K562 (cell line): ENCODE results near the gene VENTX. TPM values are rescaled to one million over a fixed set of nuclear protein-coding genes. Genes with fewer than 3 reads are reported as not detected.

Experiments
- ATAC-seq: fragments of 200-7000 bp; cut with Tn5 transposase; 3 replicates; pipeline ENCODE4 v1.9.1; 2020; ENCODE audit warnings: moderate library complexity
- BruUV-seq: library from RNA; stranded (reverse); fragments of 400-500 nt; replicated peaks from 2 replicates; lab custom pipeline; 2021; lab: Mats Ljungman, UMichigan
- CTCF ChIA-PET: fragments of 300-600 bp; formaldehyde crosslinking; extraction: SDS; loops from one replicate; lab custom pipeline; 2021; ENCODE audit warnings: low intra/inter-chr PET ratio; lab: Yijun Ruan, JAX
- POLR2A ChIA-PET: fragments of 300-600, 350-650 bp; sonication (Branson Sonifier 250); formaldehyde crosslinking; extraction: SDS; loops from one replicate; lab custom pipeline; 2021; ENCODE audit warnings: antibody characterized with exemption, inconsistent platforms; lab: Yijun Ruan, JAX
- DNase-seq, 4 experiments: peaks; one replicate each; pipeline versions ENCODE4 v3.0.0 to v3.0.0-alpha.2; 2011 to 2018; ENCODE audit warnings: low spot score in 3 of 4, mixed read lengths in 3 of 4; ENCODE audit errors: extremely low read depth in 1 of 4
- FAIRE-seq: peaks from 2 replicates; lab custom pipeline; 2011; peaks lifted over from hg19 to GRCh38; lab: Jason Lieb, UNC
- H2AFZ ChIP-seq: 2 replicates; pipeline ENCODE4 v1.6.0; 2011; ENCODE audit warnings: low read depth, low read length, control low read depth, inconsistent platforms
- H3K27ac ChIP-seq: fragments of 200-600 bp; 3 replicates; pipeline ENCODE4 v1.8.0; 2011; ENCODE audit warnings: low read depth, mild to moderate bottlenecking, control low read depth, inconsistent platforms, low read length, moderate library complexity, mixed read lengths; ENCODE audit errors: extremely low read depth
- H3K27me3 ChIP-seq, 2 experiments: fragments of 300-600 bp in 1 of 2; 2 replicates in 1 of 2; 3 replicates in 1 of 2; pipeline versions ENCODE4 v1.6.0 to v1.8.0; 2011; ENCODE audit warnings: inconsistent platforms in 2 of 2, low read length in 2 of 2, mild to moderate bottlenecking in 1 of 2, mixed read lengths in 1 of 2, moderate library complexity in 1 of 2; ENCODE audit not compliant: control insufficient read depth in 2 of 2, insufficient read depth in 2 of 2
- H3K36me3 ChIP-seq: fragments of 300-600 bp; 3 replicates; pipeline ENCODE4 v1.8.0; 2011; ENCODE audit warnings: mild to moderate bottlenecking, low read length, inconsistent platforms; ENCODE audit not compliant: control insufficient read depth, insufficient read depth
- H3K4me1 ChIP-seq, 2 experiments: fragments of 200-600 bp in 1 of 2; replicated peaks in 1 of 2; 2 replicates in 1 of 2; 3 replicates in 1 of 2; pipeline versions ENCODE4 v1.5.1 to v1.8.0; 2011; ENCODE audit warnings: inconsistent platforms in 2 of 2, low read length in 2 of 2, mild to moderate bottlenecking in 1 of 2, mixed read lengths in 1 of 2, moderate library complexity in 1 of 2; ENCODE audit not compliant: control insufficient read depth in 2 of 2, insufficient read depth in 2 of 2
- H3K4me2 ChIP-seq: 2 replicates; pipeline ENCODE4 v1.6.1; 2011; ENCODE audit warnings: low read length, control low read depth, inconsistent platforms, mixed read lengths; ENCODE audit not compliant: insufficient read depth
- H3K4me3 ChIP-seq: fragments of 200-600 bp; sonication (generic), shearing (Covaris generic); 2 replicates; pipeline ENCODE4 v1.5.1; 2016; ENCODE audit warnings: control low read depth, inconsistent platforms
- H3K79me2 ChIP-seq: fragments of 200-600 bp; 3 replicates; pipeline ENCODE4 v1.8.0; 2011; ENCODE audit warnings: low read length, inconsistent platforms; ENCODE audit not compliant: control insufficient read depth, insufficient read depth
- H3K9ac ChIP-seq, 2 experiments: 2 replicates each; pipeline versions ENCODE4 v1.6.0 to v1.6.1; 2011; ENCODE audit warnings: low read depth in 2 of 2, low read length in 2 of 2, control low read depth in 1 of 2, inconsistent platforms in 1 of 2, mild to moderate bottlenecking in 1 of 2, mixed read lengths in 1 of 2; ENCODE audit not compliant: insufficient read depth in 1 of 2
- H3K9me1 ChIP-seq: one replicate; pipeline ENCODE4 v1.6.0; 2011; ENCODE audit warnings: inconsistent platforms, mild to moderate bottlenecking, low read length, moderate library complexity; ENCODE audit not compliant: control insufficient read depth, insufficient read depth
- H3K9me3 ChIP-seq: replicated peaks from 2 replicates; pipeline ENCODE4 v1.5.1; 2011; ENCODE audit warnings: low read depth, low read length, inconsistent platforms; ENCODE audit not compliant: control insufficient read depth, insufficient read depth
- H4K20me1 ChIP-seq: replicated peaks from 2 replicates; pipeline ENCODE4 v1.6.1; 2011; ENCODE audit warnings: low read length, inconsistent platforms, mixed read lengths; ENCODE audit not compliant: control insufficient read depth, insufficient read depth
- ATF1 ChIP-seq, 2 experiments: fragments of 450-650 bp in 1 of 2; IDR thresholded peaks; 2 replicates each; pipeline ENCODE4 v1.6.1; 2016; ENCODE audit warnings: missing compliant biosample characterization in 1 of 2, missing genetic modification characterization in 1 of 2
- BHLHE40 ChIP-seq: IDR thresholded peaks from 2 replicates; pipeline ENCODE4 v1.6.1; 2011; ENCODE audit warnings: low read length, improper control_type of control experiment
- CBFA2T2 ChIP-seq: fragments of 450-650 bp; conservative IDR thresholded peaks from 2 replicates; pipeline ENCODE4 v1.6.1; 2017; ENCODE audit warnings: mild to moderate bottlenecking
- CREBBP ChIP-seq: IDR thresholded peaks from one replicate; pipeline ENCODE4 v1.6.1; 2012; ENCODE audit warnings: low read depth, mild to moderate bottlenecking, control low read depth, inconsistent platforms, low read length
- EP300 ChIP-seq: IDR thresholded peaks from 2 replicates; pipeline ENCODE4 v1.6.1; 2012; ENCODE audit warnings: low read length, improper control_type of control experiment
- FOXK2 ChIP-seq, 2 experiments: fragments of 450-650 bp; IDR thresholded peaks in 1 of 2; conservative IDR thresholded peaks in 1 of 2; 2 replicates each; pipeline ENCODE4 v1.6.1; 2016; ENCODE audit warnings: low read depth in 2 of 2, mild to moderate bottlenecking in 1 of 2
- FOXM1 ChIP-seq, 2 experiments: fragments of 450-650 bp in 1 of 2; sonication (generic) in 1 of 2; formaldehyde crosslinking in 1 of 2; IDR thresholded peaks; 2 replicates each; pipeline versions ENCODE4 v1.6.1 to v1.9.0; 2017 to 2022; ENCODE audit warnings: low read depth in 2 of 2, mild to moderate bottlenecking in 2 of 2, missing genetic modification reagents in 1 of 2, moderate library complexity in 1 of 2
- GATAD2B ChIP-seq: fragments of 450-650 bp; IDR thresholded peaks from 2 replicates; pipeline ENCODE4 v1.6.1; 2017; ENCODE audit warnings: mild to moderate bottlenecking, borderline replicate concordance
- HEY1 ChIP-seq: fragments of 250-450 bp; sonication (Bioruptor Pico); IDR thresholded peaks from 2 replicates; pipeline ENCODE4 v1.5.0; 2020; ENCODE audit warnings: mild to moderate bottlenecking, moderate library complexity, borderline replicate concordance
- KLF6 ChIP-seq: fragments of 250-450 bp; sonication (Bioruptor Pico); IDR thresholded peaks from 2 replicates; pipeline ENCODE4 v1.4.0; 2020; ENCODE audit warnings: mild to moderate bottlenecking, moderate library complexity, borderline replicate concordance
- PRPF4 ChIP-seq: fragments of 200-400 bp; formaldehyde crosslinking; IDR thresholded peaks from one replicate; pipeline ENCODE4 v1.6.1; 2017; ENCODE audit warnings: low read length, low read depth, mild to moderate bottlenecking; ENCODE audit not compliant: insufficient read depth, poor library complexity, severe bottlenecking
- SOX6 ChIP-seq: fragments of 450-650 bp; IDR thresholded peaks from 2 replicates; pipeline ENCODE4 v1.6.1; 2014; ENCODE audit warnings: mild to moderate bottlenecking
- ZBTB8A ChIP-seq: fragments of 450-650 bp; IDR thresholded peaks from 2 replicates; pipeline ENCODE4 v1.6.1; 2018; ENCODE audit warnings: mild to moderate bottlenecking, moderate library complexity; ENCODE audit not compliant: partially characterized antibody
- ZNF133 ChIP-seq: fragments of 250-450 bp; sonication (Bioruptor Pico); IDR thresholded peaks from 2 replicates; pipeline ENCODE4 v1.4.0; 2020; ENCODE audit warnings: mild to moderate bottlenecking
- ZNF316 ChIP-seq: fragments of 450-650 bp; IDR thresholded peaks from 2 replicates; pipeline ENCODE4 v1.6.1; 2016
- ZNF41 ChIP-seq: fragments of 250-450 bp; sonication (Bioruptor Pico); conservative IDR thresholded peaks from 2 replicates; pipeline ENCODE4 v1.4.0; 2020; ENCODE audit warnings: mild to moderate bottlenecking
- ZNF431 ChIP-seq: sonication (generic); formaldehyde crosslinking; IDR thresholded peaks from 2 replicates; pipeline ENCODE4 v1.8.0; 2022; ENCODE audit warnings: mild to moderate bottlenecking, missing genetic modification reagents
- ZNF436 ChIP-seq: fragments of 250-450, 450-650 bp; sonication (Bioruptor Pico); formaldehyde crosslinking; IDR thresholded peaks from 2 replicates; pipeline ENCODE4 v1.7.0; 2020; ENCODE audit warnings: mild to moderate bottlenecking
- WGBS: fragments of 100-300 bp; shearing (Covaris generic); methylation state at CpG from one replicate; pipeline ENCODE4 v1.1.6; 2016; ENCODE audit warnings: low coverage, mixed read lengths; ENCODE audit not compliant: insufficient coverage; ENCODE audit errors: missing lambda C conversion rate; 5-methylcytosine and 5-hydroxymethylcytosine counted together
- in situ Hi-C: fragments of 300-500 bp; cut with MboI; formaldehyde crosslinking; loops from 4 replicates; pipeline ENCODE4 v1.15.0; 2018; ENCODE audit warnings: inconsistent platforms, mixed read lengths
- intact Hi-C: fragments of 100-400 bp; cut with micrococcal nuclease; formaldehyde crosslinking; loops from 2 replicates; pipeline ENCODE4 v1.14.2; 2022
- polyA plus RNA-seq, 8 experiments: library from polyadenylated mRNA; depleted of rRNA in 4 of 8; stranded (reverse) in 5 of 8; unstranded in 3 of 8; fragments of >200 nt; fragmentation: Nextera tagmentation in 2 of 8; fragmentation: Illumina TruSeq in 1 of 8; extraction: Ambion mirVana in 2 of 8; extraction: Trizol in 1 of 8; gene quantifications; 2 replicates each; pipeline versions ENCODE4 v1.2.1 to v1.2.3, GENCODE V29; 2011 to 2014; ENCODE audit warnings: inconsistent platforms in 1 of 8, missing spikeins in 1 of 8
- total RNA-seq, 7 experiments: library from RNA; depleted of rRNA in 6 of 7; stranded (reverse); fragments of >200 nt in 6 of 7; fragmentation: Illumina TruSeq in 2 of 7; extraction: Trizol in 2 of 7; gene quantifications; 2 replicates each; pipeline versions ENCODE4 v1.2.1 to v1.2.3, GENCODE V29; 2011 to 2021; ENCODE audit warnings: low replicate concordance in 1 of 7
- TF ChIP-seq, protein P1 (sequence below): sonication (generic); formaldehyde crosslinking; IDR thresholded peaks from 2 replicates; pipeline ENCODE4 v1.8.0; 2022; ENCODE audit warnings: mild to moderate bottlenecking, missing genetic modification reagents
- TF ChIP-seq, protein P2 (sequence below): sonication (generic); formaldehyde crosslinking; IDR thresholded peaks from 2 replicates; pipeline ENCODE4 v1.8.1; 2023; ENCODE audit warnings: mild to moderate bottlenecking, missing genetic modification reagents

The VENTX gene
- total and polyA plus RNA-seq, 9 of the 15 experiments (the other 6 are each of a cell fraction or from before 2014, with no cell fraction given): 0.07 to 0.70 (median 0.20) TPM; not detected in 1

DNA sequence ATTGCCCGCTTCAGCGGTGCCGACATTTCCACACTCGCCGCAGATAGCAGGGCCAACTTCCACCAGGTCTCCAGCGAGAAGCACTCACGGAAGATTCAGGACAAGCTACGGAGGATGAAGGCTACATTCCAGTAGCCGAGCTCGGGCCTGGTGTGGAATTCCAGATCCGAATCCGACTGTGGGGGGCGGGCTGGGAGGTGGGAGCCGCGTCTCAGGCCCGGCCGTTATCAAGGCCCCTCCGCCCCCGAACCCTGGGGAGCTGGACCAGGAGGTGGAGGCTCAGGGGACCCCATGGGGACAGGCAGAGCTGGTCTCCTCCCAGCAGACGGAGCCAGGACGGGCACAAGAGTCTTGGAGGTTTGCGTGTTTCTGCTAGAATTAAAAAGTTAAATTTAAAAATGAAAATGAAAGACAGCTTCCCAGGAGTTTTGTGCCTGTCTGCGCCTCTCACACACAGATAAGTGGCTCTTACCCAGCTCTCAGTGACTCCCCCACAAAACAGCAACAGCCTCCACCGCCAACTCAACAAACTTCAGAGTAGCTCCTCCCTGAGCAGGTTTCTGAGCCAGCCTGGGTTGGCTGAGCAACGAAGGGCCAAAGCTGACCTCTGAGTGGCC is 12.8 kb upstream of the VENTX start (continued):
- TF ChIP-seq, protein P1, sequence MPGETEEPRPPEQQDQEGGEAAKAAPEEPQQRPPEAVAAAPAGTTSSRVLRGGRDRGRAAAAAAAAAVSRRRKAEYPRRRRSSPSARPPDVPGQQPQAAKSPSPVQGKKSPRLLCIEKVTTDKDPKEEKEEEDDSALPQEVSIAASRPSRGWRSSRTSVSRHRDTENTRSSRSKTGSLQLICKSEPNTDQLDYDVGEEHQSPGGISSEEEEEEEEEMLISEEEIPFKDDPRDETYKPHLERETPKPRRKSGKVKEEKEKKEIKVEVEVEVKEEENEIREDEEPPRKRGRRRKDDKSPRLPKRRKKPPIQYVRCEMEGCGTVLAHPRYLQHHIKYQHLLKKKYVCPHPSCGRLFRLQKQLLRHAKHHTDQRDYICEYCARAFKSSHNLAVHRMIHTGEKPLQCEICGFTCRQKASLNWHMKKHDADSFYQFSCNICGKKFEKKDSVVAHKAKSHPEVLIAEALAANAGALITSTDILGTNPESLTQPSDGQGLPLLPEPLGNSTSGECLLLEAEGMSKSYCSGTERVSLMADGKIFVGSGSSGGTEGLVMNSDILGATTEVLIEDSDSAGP: no peak
- TF ChIP-seq ZNF431 (CRISPR knock-in tag) (no peak), HEY1 (no peak), FOXK2 (conservative IDR thresholded peaks at IDR 0.05 in 1 of 2, IDR thresholded peaks at IDR 0.05 in 1 of 2; ENCODE audit: low read depth in 2 of 2) (0 out of 4 replicates have a peak, but pooled peaks have one; percentile 28 to 32), CREBBP (no peak), BHLHE40 (no peak)

DNA sequence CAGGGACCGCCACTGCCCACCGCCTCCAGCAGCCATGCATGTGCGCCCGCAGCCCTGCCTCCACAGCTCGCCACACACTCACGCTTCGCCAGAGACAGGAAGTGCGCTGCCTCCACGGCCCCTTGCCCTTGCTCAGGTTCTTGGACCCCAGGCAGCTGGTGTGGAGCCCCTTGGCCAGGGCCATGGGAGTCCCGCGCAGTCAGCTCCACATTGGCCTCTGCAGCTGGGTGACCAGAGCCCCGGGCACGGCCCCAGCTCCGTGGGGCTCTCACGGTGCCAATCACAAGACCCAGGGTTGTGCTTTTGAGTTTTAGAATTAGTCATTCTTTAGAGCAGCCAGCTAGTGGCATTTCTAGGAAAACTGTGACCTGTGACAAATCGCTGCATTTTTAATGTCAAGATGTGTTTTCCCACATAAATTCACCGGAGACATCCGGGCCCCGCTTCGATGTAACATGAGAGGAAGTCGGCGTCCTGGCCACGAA is 11.9 kb upstream of the VENTX start:
- FAIRE-seq: no peak
- Histone ChIP-seq H3K4me3 (no peak overlapping the region), H2AFZ (peak overlapping the region; percentile 84; the same call in 1 of the 2 replicates), H3K9me3 (no peaks in the 10 kb centered on the region), H3K79me2 (no peaks in the 10 kb centered on the region), H4K20me1 (no peaks in the 10 kb centered on the region), H3K4me1 (peaks cover 12 to 52% of the 10 kb centered on the region in 2 experiments), H3K27ac (peak overlapping the region; percentile 65; the same call in 2 of the 3 replicates), H3K27me3 (no peaks in the 10 kb centered on the region), H3K4me2 (peak overlapping the region; percentile 72; the same call in 1 of the 2 replicates), H3K9ac (peak overlapping the region in 1 of 2 experiments; percentile 52; a peak in 3 of 4 replicates), H3K36me3 (no peaks in the 10 kb centered on the region), H3K9me1 (no peaks in the 10 kb centered on the region)
- no peak for DNase-seq
- POLR2A ChIA-PET: interaction anchor here (0.7 to 0.9 kb wide), 2 partner anchors 24 to 35 kb away, joined by 3 to 5 read pairs; no protein-coding TSS in a partner anchor
- CTCF ChIA-PET: no interaction called here
- no peak for ATAC-seq
- in situ Hi-C loops (no loop called here), intact Hi-C loops (no loop called here)
- BruUV-seq: no TSS peak
- WGBS: 73% methylated on average over 12 of the region's 23 CpGs
- no peak for TF ChIP-seq ZNF41 (CRISPR knock-in tag)
- TF ChIP-seq FOXM1 (IDR thresholded peaks at IDR 0.05; ENCODE audit: low read depth): no peak
- no peak for TF ChIP-seq FOXM1 (CRISPR knock-in tag; IDR thresholded peaks at IDR 0.05; ENCODE audit: low read depth)
- TF ChIP-seq PRPF4: no peak
- no peak for TF ChIP-seq ZNF133 (CRISPR knock-in tag)
- TF ChIP-seq ATF1 (CRISPR knock-in tag; IDR thresholded peaks at IDR 0.05): no peak
- no peak for TF ChIP-seq ATF1 (tag; IDR thresholded peaks at IDR 0.05)
- no peak for TF ChIP-seq ZBTB8A
- no peak for TF ChIP-seq SOX6
- TF ChIP-seq EP300: no peak
- no peak for TF ChIP-seq ZNF436 (CRISPR knock-in tag)
- TF ChIP-seq GATAD2B: no peak
- TF ChIP-seq, protein P2, sequence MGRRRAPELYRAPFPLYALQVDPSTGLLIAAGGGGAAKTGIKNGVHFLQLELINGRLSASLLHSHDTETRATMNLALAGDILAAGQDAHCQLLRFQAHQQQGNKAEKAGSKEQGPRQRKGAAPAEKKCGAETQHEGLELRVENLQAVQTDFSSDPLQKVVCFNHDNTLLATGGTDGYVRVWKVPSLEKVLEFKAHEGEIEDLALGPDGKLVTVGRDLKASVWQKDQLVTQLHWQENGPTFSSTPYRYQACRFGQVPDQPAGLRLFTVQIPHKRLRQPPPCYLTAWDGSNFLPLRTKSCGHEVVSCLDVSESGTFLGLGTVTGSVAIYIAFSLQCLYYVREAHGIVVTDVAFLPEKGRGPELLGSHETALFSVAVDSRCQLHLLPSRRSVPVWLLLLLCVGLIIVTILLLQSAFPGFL: no peak
- no peak for TF ChIP-seq ZNF316
- no peak for TF ChIP-seq CBFA2T2
- no peak for TF ChIP-seq KLF6 (CRISPR knock-in tag)
